Peyer's patch (tissue), 4 donors: ENCODE measurements around the gene UGT1A3.

Experiments used
- POLR2A ChIP-seq, 2 donors: fragments of 450-650 bp; IDR thresholded peaks; one replicate each; pipeline ENCODE4 v1.5.1; 2017; ENCODE audit warnings: antibody characterized with exemption in 2 of 2, mild to moderate bottlenecking in 2 of 2, moderate library complexity in 2 of 2
- TF ChIP-seq, protein P1 (sequence below), 6 experiments: fragments of 450-650 bp in 4 of 6; fragments of 200-600 bp in 2 of 6; sonication (generic) in 1 of 6; IDR thresholded peaks; one replicate each; pipeline ENCODE4 v1.5.1; 2017 to 2019; ENCODE audit warnings: antibody characterized with exemption in 6 of 6, mild to moderate bottlenecking in 3 of 6, moderate library complexity in 1 of 6

- TF ChIP-seq POLR2A (IDR thresholded peaks at IDR 0.05), result no peak
- TF ChIP-seq, protein P1, sequence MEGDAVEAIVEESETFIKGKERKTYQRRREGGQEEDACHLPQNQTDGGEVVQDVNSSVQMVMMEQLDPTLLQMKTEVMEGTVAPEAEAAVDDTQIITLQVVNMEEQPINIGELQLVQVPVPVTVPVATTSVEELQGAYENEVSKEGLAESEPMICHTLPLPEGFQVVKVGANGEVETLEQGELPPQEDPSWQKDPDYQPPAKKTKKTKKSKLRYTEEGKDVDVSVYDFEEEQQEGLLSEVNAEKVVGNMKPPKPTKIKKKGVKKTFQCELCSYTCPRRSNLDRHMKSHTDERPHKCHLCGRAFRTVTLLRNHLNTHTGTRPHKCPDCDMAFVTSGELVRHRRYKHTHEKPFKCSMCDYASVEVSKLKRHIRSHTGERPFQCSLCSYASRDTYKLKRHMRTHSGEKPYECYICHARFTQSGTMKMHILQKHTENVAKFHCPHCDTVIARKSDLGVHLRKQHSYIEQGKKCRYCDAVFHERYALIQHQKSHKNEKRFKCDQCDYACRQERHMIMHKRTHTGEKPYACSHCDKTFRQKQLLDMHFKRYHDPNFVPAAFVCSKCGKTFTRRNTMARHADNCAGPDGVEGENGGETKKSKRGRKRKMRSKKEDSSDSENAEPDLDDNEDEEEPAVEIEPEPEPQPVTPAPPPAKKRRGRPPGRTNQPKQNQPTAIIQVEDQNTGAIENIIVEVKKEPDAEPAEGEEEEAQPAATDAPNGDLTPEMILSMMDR (IDR thresholded peaks at IDR 0.05), result no peak
These were observed 22.1 kb upstream of the UGT1A3 start for GRCh38 chr2:233706720-233707119.
